Activated T-cell treated with anti-CD3 and anti-CD28 coated beads, Interleukin-2, amount 50 U/mL, for 24 hours (primary cell): Measurements from ENCODE around the gene MCAT.

Experiments used
- DNase-seq: peaks from one replicate; pipeline ENCODE4 v3.0.0-alpha.2; 2020
- H3K27ac Mint-ChIP-seq: 2 replicates; pipeline ENCODE4 v1.8.0; 2020; ENCODE audit warnings: mild to moderate bottlenecking, mixed read lengths
- H3K27me3 Mint-ChIP-seq: 2 replicates; pipeline ENCODE4 v1.8.0; 2020; ENCODE audit warnings: mixed read lengths
- H3K36me3 Mint-ChIP-seq: 2 replicates; pipeline ENCODE4 v1.8.0; 2020; ENCODE audit warnings: low read depth, mixed read lengths
- H3K4me1 Mint-ChIP-seq: 2 replicates; pipeline ENCODE4 v1.8.0; 2020; ENCODE audit warnings: low read depth, mixed read lengths
- H3K4me3 Mint-ChIP-seq: 2 replicates; pipeline ENCODE4 v1.8.0; 2020; ENCODE audit warnings: mild to moderate bottlenecking, moderate library complexity, mixed read lengths
- H3K9me3 Mint-ChIP-seq: 2 replicates; pipeline ENCODE4 v1.8.0; 2020; ENCODE audit warnings: mixed read lengths

Gene MCAT

GRCh38 chr22:43131773-43132501, 11.3 kb downstream of the MCAT start:
- H3K9me3 Mint-ChIP-seq, result no peaks in the 10 kb centered on the region
- H3K4me1 Mint-ChIP-seq, result peaks cover 2% of the 10 kb centered on the region
- DNase-seq, result no peak
- no peaks in the 10 kb centered on the region for H3K27me3 Mint-ChIP-seq
- H3K36me3 Mint-ChIP-seq, result peaks cover 56% of the 10 kb centered on the region
- H3K4me3 Mint-ChIP-seq, result no peak overlapping the region
- H3K27ac Mint-ChIP-seq, result no peak overlapping the region

DNA sequence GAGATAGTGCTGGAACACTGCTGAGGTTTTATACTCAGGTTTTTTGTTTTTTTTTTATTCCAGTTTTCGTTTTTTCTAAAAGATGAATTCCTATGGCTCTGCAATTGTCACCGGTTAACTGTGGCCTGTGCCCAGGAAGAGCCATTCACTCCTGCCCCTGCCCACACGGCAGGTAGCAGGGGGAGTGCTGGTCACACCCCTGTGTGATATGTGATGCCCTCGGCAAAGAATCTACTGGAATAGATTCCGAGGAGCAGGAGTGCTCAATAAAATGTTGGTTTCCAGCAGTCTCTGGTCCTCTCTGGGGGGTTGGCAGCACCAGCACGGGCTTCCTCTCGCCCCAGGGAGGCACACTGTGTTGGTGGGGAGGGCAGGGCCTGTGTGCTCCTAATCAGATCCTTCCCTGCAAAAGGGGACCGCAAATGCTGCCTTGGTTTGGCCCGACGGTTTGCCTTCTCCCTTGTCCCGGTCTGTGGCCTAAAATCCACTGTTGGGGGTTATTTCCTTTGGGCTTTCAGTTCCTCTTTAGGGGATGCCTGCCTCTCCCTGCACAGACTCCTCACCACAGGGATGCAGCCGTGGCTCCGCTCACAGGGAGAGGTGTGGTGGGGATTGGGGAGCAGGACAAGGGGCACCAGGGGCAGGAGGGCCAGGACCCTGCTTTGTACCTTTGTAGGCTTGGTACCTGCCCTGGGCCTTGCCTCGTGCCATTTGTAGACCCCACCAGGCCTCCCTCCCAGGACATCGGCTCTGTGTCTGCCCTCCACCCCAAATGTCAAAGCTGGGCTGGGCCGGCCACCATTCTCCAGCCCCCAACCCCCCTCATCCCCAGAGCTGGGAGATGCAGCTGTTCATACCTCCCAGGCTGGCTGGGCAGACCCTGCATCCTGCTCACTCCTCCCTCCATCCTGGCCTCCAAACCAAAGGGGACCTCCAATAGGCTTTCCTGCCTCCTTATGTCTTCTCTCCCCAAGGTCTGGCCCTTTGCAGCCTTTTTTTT, 13.5 kb downstream of the MCAT start:
- no peak for DNase-seq
- Mint-ChIP-seq H3K4me3 (no peak overlapping the region), H3K27ac (no peak overlapping the region), H3K4me1 (no peaks in the 10 kb centered on the region), H3K9me3 (no peaks in the 10 kb centered on the region), H3K27me3 (no peaks in the 10 kb centered on the region), H3K36me3 (peaks cover 35% of the 10 kb centered on the region)

- no peaks in the 10 kb centered on the region for H3K9me3 Mint-ChIP-seq
- no peaks in the 10 kb centered on the region for H3K27me3 Mint-ChIP-seq
- H3K4me3 Mint-ChIP-seq, result no peak overlapping the region
- no peaks in the 10 kb centered on the region for H3K4me1 Mint-ChIP-seq
- H3K27ac Mint-ChIP-seq, result no peak overlapping the region
- H3K36me3 Mint-ChIP-seq, result peaks cover 27% of the 10 kb centered on the region
- DNase-seq, result no peak
Observed at GRCh38 chr22:43128928-43129424, 14.2 kb downstream of the MCAT start.

GRCh38 chr22:43128116-43128515, 15.1 kb downstream of the MCAT start:
- Mint-ChIP-seq H3K27me3 (no peaks in the 10 kb centered on the region), H3K4me1 (no peaks in the 10 kb centered on the region), H3K4me3 (no peak overlapping the region), H3K27ac (peak overlapping the region; percentile 17), H3K9me3 (no peaks in the 10 kb centered on the region), H3K36me3 (peaks cover 19% of the 10 kb centered on the region)
- no peak for DNase-seq

- no peaks in the 10 kb centered on the region for H3K4me1 Mint-ChIP-seq
- no peaks in the 10 kb centered on the region for H3K27me3 Mint-ChIP-seq
- H3K9me3 Mint-ChIP-seq, result no peaks in the 10 kb centered on the region
- H3K4me3 Mint-ChIP-seq, result no peak overlapping the region
- no peak overlapping the region for H3K27ac Mint-ChIP-seq
- peaks cover 11% of the 10 kb centered on the region for H3K36me3 Mint-ChIP-seq
- no peak for DNase-seq
Observed at GRCh38 chr22:43127166-43127908, 15.9 kb downstream of the MCAT start.

GRCh38 chr22:43126501-43127165, 16.6 kb downstream of the MCAT start:
- Mint-ChIP-seq H3K27me3 (no peaks in the 10 kb centered on the region), H3K4me3 (no peak overlapping the region), H3K9me3 (no peaks in the 10 kb centered on the region), H3K36me3 (peaks cover 4% of the 10 kb centered on the region), H3K27ac (no peak overlapping the region), H3K4me1 (no peaks in the 10 kb centered on the region)
- no peak for DNase-seq

DNA sequence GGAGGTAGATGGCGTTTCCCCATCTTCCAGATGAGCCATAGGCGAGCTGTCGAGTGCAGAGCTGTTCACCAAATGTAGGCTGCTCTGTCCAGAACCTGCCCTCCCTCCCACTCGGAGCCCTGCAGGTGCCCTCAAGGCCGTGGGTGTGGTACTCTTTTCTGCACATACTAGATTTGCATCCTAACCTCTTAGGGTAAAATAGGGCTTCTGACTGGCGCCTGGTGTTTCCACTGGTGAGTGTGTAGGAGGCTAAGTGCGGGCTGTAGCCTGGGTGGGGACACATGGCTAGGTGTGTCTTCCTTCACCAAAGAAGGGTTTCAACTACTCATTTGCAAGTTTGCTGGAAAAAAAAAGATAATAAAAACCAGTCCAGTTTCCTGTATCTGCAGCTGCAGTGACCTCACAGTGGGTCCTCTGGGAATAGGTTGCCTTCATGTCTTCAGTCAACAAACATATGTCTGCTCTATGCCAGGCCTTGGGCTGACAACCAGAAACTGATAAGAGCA, 24.2 kb downstream of the MCAT start:
- H3K9me3 Mint-ChIP-seq, result no peaks in the 10 kb centered on the region
- H3K4me3 Mint-ChIP-seq, result no peak overlapping the region
- H3K36me3 Mint-ChIP-seq, result no peaks in the 10 kb centered on the region
- H3K4me1 Mint-ChIP-seq, result peaks cover 7% of the 10 kb centered on the region
- H3K27me3 Mint-ChIP-seq, result no peaks in the 10 kb centered on the region
- no peak for DNase-seq
- no peak overlapping the region for H3K27ac Mint-ChIP-seq

DNA sequence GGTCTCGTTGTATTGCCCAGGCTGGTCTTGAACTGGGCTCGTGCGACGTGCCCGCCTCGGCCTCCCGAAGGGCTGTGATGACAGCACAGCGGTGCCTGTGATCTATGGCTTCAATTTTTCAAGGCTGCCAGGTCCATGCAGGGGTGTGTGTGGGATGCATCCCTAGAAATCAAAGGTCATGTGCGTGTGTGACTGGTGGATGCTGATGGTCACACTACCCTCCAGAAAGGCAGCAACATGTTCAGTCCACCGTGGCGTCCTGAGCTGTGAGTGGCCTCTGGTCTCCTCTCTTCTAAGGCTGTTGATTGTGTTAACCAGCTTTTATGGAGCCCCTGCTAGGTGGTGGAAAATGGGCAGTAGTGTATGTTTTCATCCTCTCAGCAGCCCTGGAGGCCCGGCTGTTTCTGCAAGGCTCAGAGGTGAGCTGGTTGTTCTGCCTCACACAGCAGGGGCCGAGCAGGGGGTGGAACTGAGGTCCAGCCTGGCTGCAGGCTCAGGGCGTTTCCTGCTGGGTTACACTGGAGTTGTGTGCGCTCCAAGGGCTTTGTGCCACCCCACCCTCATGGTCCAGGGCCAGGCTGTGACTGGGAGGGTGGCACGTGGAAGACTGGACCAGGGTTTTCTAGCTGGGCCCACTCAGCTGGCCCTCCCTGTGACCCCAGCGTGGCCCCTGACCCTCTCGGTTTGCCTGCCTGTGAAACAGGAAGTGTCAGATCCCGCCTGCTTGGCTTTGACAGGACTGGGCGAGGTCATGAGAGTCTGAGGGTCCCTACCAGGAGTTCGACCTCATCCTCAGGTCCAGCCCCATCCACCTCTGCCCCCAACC, 25.0 kb downstream of the MCAT start:
- Mint-ChIP-seq H3K4me3 (no peak overlapping the region), H3K27me3 (no peaks in the 10 kb centered on the region), H3K4me1 (peaks cover 7% of the 10 kb centered on the region), H3K36me3 (no peaks in the 10 kb centered on the region), H3K27ac (no peak overlapping the region), H3K9me3 (no peaks in the 10 kb centered on the region)
- DNase-seq, result no peak

- DNase-seq, result no peak
- no peak overlapping the region for H3K27ac Mint-ChIP-seq
- no peaks in the 10 kb centered on the region for H3K27me3 Mint-ChIP-seq
- H3K9me3 Mint-ChIP-seq, result no peaks in the 10 kb centered on the region
- no peaks in the 10 kb centered on the region for H3K36me3 Mint-ChIP-seq
- peaks cover 7% of the 10 kb centered on the region for H3K4me1 Mint-ChIP-seq
- H3K4me3 Mint-ChIP-seq, result no peak overlapping the region
Observed at GRCh38 chr22:43116932-43117331, 26.3 kb downstream of the MCAT start.

DNA sequence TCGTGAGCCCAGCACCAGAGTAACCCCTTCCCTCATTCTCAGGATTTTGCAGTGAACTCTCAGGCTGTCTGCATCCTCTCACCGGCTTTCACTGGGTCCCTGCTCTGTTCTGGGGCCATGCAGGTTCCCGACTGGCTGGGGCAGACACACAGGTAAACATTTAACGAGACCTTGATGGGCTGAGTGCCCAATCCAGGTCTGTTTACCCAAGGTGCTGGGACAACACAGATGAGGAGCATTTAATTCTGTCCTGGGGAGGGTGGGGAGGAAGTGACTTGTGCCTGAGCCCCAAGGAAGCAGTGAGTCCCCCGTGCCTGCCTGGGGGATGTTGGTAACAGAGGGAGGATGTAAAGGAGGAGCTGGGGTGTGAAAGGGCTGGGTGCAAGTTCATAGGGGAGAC, 28.2 kb downstream of the MCAT start:
- Mint-ChIP-seq H3K27ac (no peak overlapping the region), H3K4me3 (no peak overlapping the region)

DNA sequence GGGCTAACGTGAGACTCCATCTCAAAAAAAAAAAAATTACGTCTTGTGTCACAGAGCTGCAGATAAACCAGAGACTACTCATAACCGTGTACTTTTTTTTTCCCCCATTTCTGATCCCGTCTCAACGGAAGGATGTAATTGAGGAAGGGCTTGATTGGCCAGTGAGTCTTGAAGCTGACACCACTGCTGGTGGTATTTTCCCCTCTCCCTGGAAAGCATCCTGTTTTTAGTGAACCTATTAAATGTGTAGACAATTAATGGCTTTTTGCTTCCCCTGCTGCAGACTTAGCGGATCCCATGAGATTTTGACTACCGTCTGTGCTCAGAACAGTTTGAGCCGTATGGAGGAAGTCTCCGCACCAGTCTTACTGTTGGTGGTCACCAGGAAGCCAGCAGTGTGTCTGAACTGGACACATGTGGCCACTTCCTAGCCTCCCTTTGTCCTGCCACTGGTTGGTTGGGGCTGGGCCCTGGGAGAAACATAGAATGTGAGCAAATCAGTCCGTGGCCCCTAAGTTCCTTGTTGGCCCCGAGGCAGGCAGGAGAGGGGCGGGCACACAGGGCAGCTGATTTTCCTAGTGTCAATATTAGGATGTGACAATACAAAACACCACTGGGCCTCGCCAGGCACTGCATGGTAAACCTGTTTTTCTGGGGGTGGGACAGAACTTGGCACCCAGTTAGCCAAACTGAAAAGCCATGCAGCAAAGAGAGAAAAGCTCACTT, 29.5 kb downstream of the MCAT start:
- Mint-ChIP-seq H3K9me3 (no peaks in the 10 kb centered on the region), H3K27ac (no peak overlapping the region), H3K4me3 (no peak overlapping the region), H3K27me3 (peaks cover 8% of the 10 kb centered on the region), H3K36me3 (no peaks in the 10 kb centered on the region), H3K4me1 (peaks cover 9% of the 10 kb centered on the region)
- DNase-seq, result no peak

More for the DNA sequence above, 28.2 kb downstream of the MCAT start:
- Mint-ChIP-seq H3K4me1 (peaks cover 15% of the 10 kb centered on the region), H3K27me3 (peaks cover 8% of the 10 kb centered on the region), H3K9me3 (no peaks in the 10 kb centered on the region), H3K36me3 (no peaks in the 10 kb centered on the region)
- no peak for DNase-seq

DNA sequence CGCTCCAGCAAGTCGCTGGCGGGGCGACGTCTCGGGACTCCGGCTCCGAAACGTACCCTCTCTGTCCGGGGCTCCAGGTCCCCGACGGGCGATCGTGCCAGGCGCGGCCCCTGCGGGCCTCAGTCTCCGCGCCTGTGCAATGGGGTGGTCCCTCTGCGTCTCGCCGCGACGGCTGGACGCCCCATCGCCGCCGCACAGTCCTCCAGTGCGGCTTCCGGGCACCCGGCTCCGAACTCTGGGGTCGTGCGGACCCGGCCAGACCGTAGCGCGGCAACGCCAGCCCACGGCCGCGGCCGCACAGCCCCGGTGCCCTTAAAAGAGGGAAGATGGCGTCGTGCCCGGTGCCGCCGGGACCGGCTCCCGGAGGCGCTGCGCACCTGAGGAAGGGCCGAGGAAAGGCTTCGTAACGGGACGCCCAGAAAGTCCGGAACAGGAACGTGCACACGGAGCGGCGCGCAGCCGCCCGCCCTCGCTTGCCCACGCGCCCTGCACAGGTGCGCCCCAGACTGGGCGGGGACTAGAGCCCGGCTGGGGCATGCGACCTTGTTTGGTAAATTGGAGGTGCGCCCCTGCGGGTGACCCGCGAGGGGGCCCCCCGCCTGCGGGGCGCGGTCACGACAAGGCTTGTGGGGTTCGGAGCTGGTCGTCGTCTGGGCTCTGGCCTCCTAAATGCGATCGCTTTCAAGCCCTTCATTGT, 32.1 kb downstream of the MCAT start:
- Mint-ChIP-seq H3K27ac (no peak overlapping the region), H3K4me1 (peaks cover 7% of the 10 kb centered on the region), H3K9me3 (no peaks in the 10 kb centered on the region), H3K4me3 (peak overlapping the region; percentile 65), H3K27me3 (peaks cover 8% of the 10 kb centered on the region), H3K36me3 (no peaks in the 10 kb centered on the region)
- peak; percentile 66 for DNase-seq
